ENCODE measurements around the gene CHRM4. TPM values are rescaled to one million over a fixed set of nuclear protein-coding genes. Genes with fewer than 3 reads are reported as not detected.

CHRM4 gene
- total and polyA plus RNA-seq, 2 experiments from 2014 or later: 0.30 TPM; not detected in 1

- over 99% methylated on average over 37 of the region's 47 CpGs for WGBS (ENCODE audit: low lambda C conversion rate, missing lambda C conversion rate)
- no peaks in the 10 kb centered on the region for H3K9me2 ChIP-seq (replicated peaks; ENCODE audit: insufficient read depth)
- H3K4me2 ChIP-seq: no peak overlapping the region
- H3K79me2 ChIP-seq: peaks cover 14% of the 10 kb centered on the region
- no peaks in the 10 kb centered on the region for H3K36me3 ChIP-seq (replicated peaks; ENCODE audit: insufficient read depth, low read depth)
- no peak overlapping the region for H2AFZ ChIP-seq
- H3K27ac ChIP-seq: no peak overlapping the region
- peaks cover 36% of the 10 kb centered on the region for H3K27me3 ChIP-seq
- no peak for TF ChIP-seq CTCF (IDR thresholded peaks at IDR 0.05; ENCODE audit: poor library complexity)
- DNase-seq (ENCODE audit: low spot score): no peak
- H3K9me3 ChIP-seq (ENCODE audit: low read depth): no peaks in the 10 kb centered on the region
- peaks cover 34% of the 10 kb centered on the region for H3K4me1 ChIP-seq (ENCODE audit: insufficient read depth)
- peaks cover 8% of the 10 kb centered on the region for H4K20me1 ChIP-seq (ENCODE audit: insufficient read depth, poor library complexity, severe bottlenecking)
- H3K4me3 ChIP-seq: no peak overlapping the region
Observed at GRCh38 chr11:46385169-46386004, 6.2 kb downstream of the CHRM4 start.

- H3K79me2 ChIP-seq: peaks cover 14% of the 10 kb centered on the region
- H3K36me3 ChIP-seq (replicated peaks; ENCODE audit: insufficient read depth, low read depth): no peaks in the 10 kb centered on the region
- peaks cover 35% of the 10 kb centered on the region for H3K4me1 ChIP-seq (ENCODE audit: insufficient read depth)
- peaks cover 25% of the 10 kb centered on the region for H3K27me3 ChIP-seq
- H3K9me3 ChIP-seq (ENCODE audit: low read depth): no peaks in the 10 kb centered on the region
- H4K20me1 ChIP-seq (ENCODE audit: insufficient read depth, poor library complexity, severe bottlenecking): peaks cover 8% of the 10 kb centered on the region
- no peak for DNase-seq (ENCODE audit: low spot score)
- TF ChIP-seq EZH2 (IDR thresholded peaks at IDR 0.05; ENCODE audit: borderline replicate concordance) (no peak), EZH2phosphoT487 (IDR thresholded peaks at IDR 0.05; ENCODE audit: low read depth, severe bottlenecking, unreplicated experiment) (no peak), CTCF (IDR thresholded peaks at IDR 0.05; ENCODE audit: poor library complexity) (no peak)
- no peak overlapping the region for H3K27ac ChIP-seq
- H2AFZ ChIP-seq: no peak overlapping the region
- whole genome bisulfite sequencing (ENCODE audit: low lambda C conversion rate, missing lambda C conversion rate): 81% methylated on average over 12 of the region's 12 CpGs
- no peaks in the 10 kb centered on the region for H3K9me2 ChIP-seq (replicated peaks; ENCODE audit: insufficient read depth)
- H3K4me3 ChIP-seq: no peak overlapping the region
- no peak overlapping the region for H3K4me2 ChIP-seq
Observed at GRCh38 chr11:46383974-46384701, 7.4 kb downstream of the CHRM4 start.

GRCh38 chr11:46383404-46383758, 8.2 kb downstream of the CHRM4 start:
- no peaks in the 10 kb centered on the region for H3K9me3 ChIP-seq (ENCODE audit: low read depth)
- H3K4me2 ChIP-seq: peak overlapping the region; percentile 96
- no peaks in the 10 kb centered on the region for H3K36me3 ChIP-seq (replicated peaks; ENCODE audit: insufficient read depth, low read depth)
- TF ChIP-seq EZH2phosphoT487 (IDR thresholded peaks at IDR 0.05; ENCODE audit: low read depth, severe bottlenecking, unreplicated experiment) (no peak), CTCF (IDR thresholded peaks at IDR 0.05; ENCODE audit: poor library complexity) (no peak), EZH2 (IDR thresholded peaks at IDR 0.05; ENCODE audit: borderline replicate concordance) (no peak)
- no peak overlapping the region for H3K4me3 ChIP-seq
- no peak overlapping the region for H2AFZ ChIP-seq
- peaks cover 14% of the 10 kb centered on the region for H3K79me2 ChIP-seq
- WGBS (ENCODE audit: low lambda C conversion rate, missing lambda C conversion rate): 72% methylated on average over 7 of the region's 7 CpGs
- DNase-seq (ENCODE audit: low spot score): no peak
- H4K20me1 ChIP-seq (ENCODE audit: insufficient read depth, poor library complexity, severe bottlenecking): peaks cover 8% of the 10 kb centered on the region
- H3K27ac ChIP-seq: no peak overlapping the region
- no peaks in the 10 kb centered on the region for H3K9me2 ChIP-seq (replicated peaks; ENCODE audit: insufficient read depth)
- peaks cover 18% of the 10 kb centered on the region for H3K27me3 ChIP-seq
- peaks cover 27% of the 10 kb centered on the region for H3K4me1 ChIP-seq (ENCODE audit: insufficient read depth)

Data from hepatocyte (in vitro differentiated cells).